ENCODE results near the gene SLC5A6. TPM values are rescaled to one million over a fixed set of nuclear protein-coding genes. Genes with fewer than 3 reads are reported as not detected.

SLC5A6 gene
- polyA plus RNA-seq, 1 of the 3 experiments (the other 2 are of a cell fraction) = 75.7 TPM

GRCh38 chr2:27194538-27195354, 17.3 kb downstream of the SLC5A6 start:
- WGBS (ENCODE audit: low lambda C conversion rate) = 73% methylated on average over 17 of the region's 17 CpGs

More at GRCh38 chr2:27194538-27195354, 17.3 kb downstream of the SLC5A6 start:
- no peaks in the 10 kb centered on the region for H3K9me2 ChIP-seq
- H4K20me1 ChIP-seq (ENCODE audit: insufficient read depth) = no peaks in the 10 kb centered on the region
- H3K36me3 ChIP-seq (replicated peaks in 1 of 2; ENCODE audit: control insufficient read depth in 1 of 2, insufficient read depth in 2 of 2, low read length in 1 of 2) = peaks cover 0 to under 1% of the 10 kb centered on the region in 2 experiments
- H3K4me3 ChIP-seq (ENCODE audit: low read depth in 2 of 2, low read length in 1 of 2) = no peak overlapping the region
- TF ChIP-seq SIN3A (IDR thresholded peaks at IDR 0.05; ENCODE audit: borderline replicate concordance, low read depth, low read length) (no peak), FOSL2 (IDR thresholded peaks at IDR 0.05; ENCODE audit: borderline replicate concordance, low read depth) (no peak), EP300 (IDR thresholded peaks at IDR 0.05; ENCODE audit: borderline replicate concordance in 1 of 2, low read depth in 1 of 2, low read length in 1 of 2) (no peak), GABPA (IDR thresholded peaks at IDR 0.05; ENCODE audit: low read depth) (no peak), NFIC (IDR thresholded peaks at IDR 0.05; ENCODE audit: borderline replicate concordance) (no peak), RAD21 (IDR thresholded peaks at IDR 0.05; ENCODE audit: low read length) (no peak), TCF12 (IDR thresholded peaks at IDR 0.05) (no peak), USF1 (IDR thresholded peaks at IDR 0.05; ENCODE audit: borderline replicate concordance, low read depth) (no peak), MXI1 (IDR thresholded peaks at IDR 0.05; ENCODE audit: low read depth, low read length) (no peak), RXRA (IDR thresholded peaks at IDR 0.05; ENCODE audit: borderline replicate concordance, low read depth) (no peak), USF2 (IDR thresholded peaks at IDR 0.05; ENCODE audit: borderline replicate concordance, low read depth, low read length) (no peak)
- TF ChIP-seq, protein P1, sequence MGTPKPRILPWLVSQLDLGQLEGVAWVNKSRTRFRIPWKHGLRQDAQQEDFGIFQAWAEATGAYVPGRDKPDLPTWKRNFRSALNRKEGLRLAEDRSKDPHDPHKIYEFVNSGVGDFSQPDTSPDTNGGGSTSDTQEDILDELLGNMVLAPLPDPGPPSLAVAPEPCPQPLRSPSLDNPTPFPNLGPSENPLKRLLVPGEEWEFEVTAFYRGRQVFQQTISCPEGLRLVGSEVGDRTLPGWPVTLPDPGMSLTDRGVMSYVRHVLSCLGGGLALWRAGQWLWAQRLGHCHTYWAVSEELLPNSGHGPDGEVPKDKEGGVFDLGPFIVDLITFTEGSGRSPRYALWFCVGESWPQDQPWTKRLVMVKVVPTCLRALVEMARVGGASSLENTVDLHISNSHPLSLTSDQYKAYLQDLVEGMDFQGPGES (IDR thresholded peaks at IDR 0.05; ENCODE audit: low read depth, low read length) = no peak
- TF ChIP-seq, protein P2, sequence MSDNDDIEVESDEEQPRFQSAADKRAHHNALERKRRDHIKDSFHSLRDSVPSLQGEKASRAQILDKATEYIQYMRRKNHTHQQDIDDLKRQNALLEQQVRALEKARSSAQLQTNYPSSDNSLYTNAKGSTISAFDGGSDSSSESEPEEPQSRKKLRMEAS (IDR thresholded peaks at IDR 0.05; ENCODE audit: low read depth) = no peak
- no peaks in the 10 kb centered on the region for H3K9me3 ChIP-seq
- no peak overlapping the region for H2AFZ ChIP-seq (ENCODE audit: low read depth)
- no peak overlapping the region for H3K27ac ChIP-seq (ENCODE audit: low read depth in 2 of 2, low read length in 1 of 2)
- ChIA-PET CTCF (interaction anchor here (0.8 to 4.4 kb wide), 7 partner anchors 14 to 233 kb away, joined by 3 to 24 read pairs (median 4); no protein-coding TSS in a partner anchor), POLR2A (no interaction called here)
- no peak overlapping the region for H3K4me2 ChIP-seq
- H3K9ac ChIP-seq = no peak overlapping the region
- peaks cover 4% of the 10 kb centered on the region for H3F3A ChIP-seq (replicated peaks; ENCODE audit: insufficient read depth)
- no peak for DNase-seq
- no peaks in the 10 kb centered on the region for H3K27me3 ChIP-seq (ENCODE audit: insufficient read depth)
- H3K79me2 ChIP-seq (ENCODE audit: insufficient read depth) = no peaks in the 10 kb centered on the region
- no peaks in the 10 kb centered on the region for H3K4me1 ChIP-seq (ENCODE audit: control insufficient read depth in 1 of 2, insufficient read depth in 2 of 2, low read depth in 1 of 2, low read length in 1 of 2)

Data from SK-N-SH (cell line).